Stomach (tissue), 9 donors: ENCODE data around the gene DLG5. TPM values are rescaled to one million over a fixed set of nuclear protein-coding genes. Genes with fewer than 3 reads are reported as not detected.
A peak's percentile ranks its signal among the peaks of the same experiment; 100 is the strongest.

Experiments used
- DNase-seq, 2 donors: peaks; one replicate each; pipeline versions ENCODE4 v3.0.0 to v3.0.0-alpha.2; 2013 to 2019
- H3K27ac ChIP-seq, 5 donors: fragments of 200-600 bp in 4 of 5; sonication (generic) in 4 of 5; one replicate each; pipeline ENCODE4 v1.5.1; 2013 to 2019; ENCODE audit warnings: mild to moderate bottlenecking in 1 of 5, moderate library complexity in 1 of 5
- H3K27me3 ChIP-seq, 3 donors: fragments of 200-600 bp; sonication (generic); one replicate each; pipeline ENCODE4 v1.5.1; 2017 to 2019; ENCODE audit warnings: mixed run types in 1 of 3
- H3K36me3 ChIP-seq, 4 donors: fragments of 200-600 bp; sonication (generic); 1 replicate in 3 of 4; 2 replicates in 1 of 4; pipeline ENCODE4 v1.5.1; 2016 to 2019
- H3K4me1 ChIP-seq, 4 donors: fragments of 200-600 bp; sonication (generic); one replicate each; pipeline ENCODE4 v1.5.1; 2016 to 2019
- H3K4me3 ChIP-seq, 4 donors: fragments of 200-600 bp; sonication (generic) in 3 of 4; one replicate each; pipeline ENCODE4 v1.5.1; 2016 to 2019; ENCODE audit warnings: mild to moderate bottlenecking in 1 of 4
- H3K9me3 ChIP-seq, 4 donors: fragments of 200-600 bp; sonication (generic); one replicate each; pipeline ENCODE4 v1.5.1; 2016 to 2019
- CTCF ChIP-seq, 7 experiments: fragments of 450-650 bp in 4 of 7; fragments of 200-600 bp in 3 of 7; sonication (generic) in 3 of 7; IDR thresholded peaks; one replicate each; pipeline ENCODE4 v1.5.1; 2016 to 2019; ENCODE audit warnings: antibody characterized with exemption in 7 of 7, control low read depth in 2 of 7, mild to moderate bottlenecking in 1 of 7
- EP300 ChIP-seq: sonication (generic); formaldehyde crosslinking; IDR thresholded peaks from one replicate; pipeline ENCODE4 v1.6.1; 2017; ENCODE audit warnings: antibody characterized with exemption
- POLR2A ChIP-seq, 4 donors: fragments of 450-650 bp; IDR thresholded peaks; one replicate each; pipeline ENCODE4 v1.6.1; 2016; ENCODE audit warnings: antibody characterized with exemption in 4 of 4, control low read depth in 2 of 4, mild to moderate bottlenecking in 1 of 4, moderate library complexity in 1 of 4
- POLR2AphosphoS5 ChIP-seq, 3 donors: sonication (generic); formaldehyde crosslinking; IDR thresholded peaks; one replicate each; pipeline ENCODE4 v1.6.1; 2016; ENCODE audit warnings: antibody characterized with exemption in 3 of 3
- WGBS, 5 donors: extraction: QIAGEN DNeasy Blood & Tissue Kit in 3 of 5; methylation state at CpG; one replicate each; pipeline versions ENCODE4 v1.1.5 to v1.1.7; 2013 to 2018; 5-methylcytosine and 5-hydroxymethylcytosine counted together
- intact Hi-C: fragments of 100-400 bp; cut with DNase I; formaldehyde crosslinking; loops from one replicate; pipeline ENCODE4 v1.15.1; 2023; ENCODE audit warnings: low total_unique reads
- polyA plus RNA-seq, 3 donors: library from polyadenylated mRNA; stranded (reverse); fragments of 200-250 nt; gene quantifications; one replicate each; pipeline ENCODE4 v1.2.3, GENCODE V29; 2013
- total RNA-seq, 5 donors: library from RNA; depleted of rRNA; stranded (reverse); fragments of >200 nt; gene quantifications; one replicate each; pipeline versions ENCODE4 v1.1.0 to v1.2.3, GENCODE V29; 2014 to 2016
- donor health status: healthy with polysubstance abuse.
- donor health status: Bipolar disorder and iron deficiency.
- donor health status: healthy.

Gene DLG5
- total and polyA plus RNA-seq, 8 donors = 9.2 to 134 (median 32.7) TPM

- 91 to 98% (median 95%) methylated on average over 4 of the region's 4 CpGs for WGBS, 5 donors
- H3K36me3 ChIP-seq = no peaks in the 10 kb centered on the region
- TF ChIP-seq POLR2A (IDR thresholded peaks at IDR 0.05) (no peak), CTCF (IDR thresholded peaks at IDR 0.05) (no peak), EP300 (no peak), POLR2AphosphoS5 (IDR thresholded peaks at IDR 0.05) (no peak)
- H3K27me3 ChIP-seq = no peaks in the 10 kb centered on the region
- no peak overlapping the region for H3K4me3 ChIP-seq
- intact Hi-C loops = no loop called here
- no peak overlapping the region for H3K27ac ChIP-seq
- H3K4me1 ChIP-seq = peaks cover 18 to 57% (median 31%) of the 10 kb centered on the region in 4 donors
- H3K9me3 ChIP-seq = no peaks in the 10 kb centered on the region
- DNase-seq = no peak
Observed at GRCh38 chr10:77879065-77879464, 47.5 kb downstream of the DLG5 start.

DNA sequence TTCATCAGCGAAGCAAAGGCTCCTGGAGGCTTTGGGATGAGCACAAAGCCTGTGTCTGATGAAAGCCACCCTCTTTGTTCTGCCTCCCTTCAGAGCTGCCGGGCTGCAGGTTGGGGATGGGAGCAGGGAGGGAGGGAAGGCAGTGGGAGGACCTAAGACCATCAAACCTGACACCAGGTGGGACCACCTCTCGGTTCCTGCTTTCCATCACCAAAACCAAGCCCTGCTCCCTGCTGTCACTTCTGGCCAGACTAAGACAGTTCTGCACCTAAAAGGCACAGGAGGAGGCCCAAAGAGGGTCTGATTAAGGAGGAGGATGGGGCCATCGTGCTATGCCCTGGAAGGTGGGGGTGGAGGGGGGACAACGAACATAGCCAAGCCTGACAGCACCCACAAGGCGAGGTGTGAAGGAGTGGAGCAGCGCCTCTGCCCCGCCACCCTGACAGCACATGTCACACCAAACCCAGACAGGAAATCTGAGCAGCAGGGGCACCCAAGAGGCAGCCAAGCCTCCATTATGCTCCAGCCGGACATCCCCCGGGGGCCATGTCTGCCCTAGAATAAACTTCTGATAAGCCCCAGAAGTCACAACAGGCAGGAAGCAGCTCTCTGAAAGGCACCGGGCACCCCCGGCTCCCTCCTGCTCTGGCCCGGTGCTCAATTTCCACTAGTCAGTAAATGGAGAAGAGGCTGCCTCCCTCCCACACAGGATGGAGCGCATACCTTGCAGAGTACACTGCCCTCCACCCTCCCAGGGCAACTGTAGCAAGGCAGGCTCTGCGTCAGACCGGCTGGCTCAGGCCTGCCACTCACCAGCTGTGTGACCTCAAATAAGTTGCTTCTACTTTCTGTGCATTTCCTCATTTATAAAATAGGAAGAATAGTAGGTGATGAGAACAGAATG, 48.9 kb downstream of the DLG5 start:
- H3K4me1 ChIP-seq = peaks cover 27 to 66% (median 44%) of the 10 kb centered on the region in 4 donors
- H3K27ac ChIP-seq = peak overlapping the region in 3 of 5 donors; percentile 10 to 74 (median 14)
- peak; percentile 44 to 77 for DNase-seq
- intact Hi-C loops = no loop called here
- H3K27me3 ChIP-seq = no peaks in the 10 kb centered on the region
- WGBS, 5 donors = 27 to 45% (median 37%) methylated on average over 14 to 16 of the region's 16 CpGs
- H3K4me3 ChIP-seq = no peak overlapping the region
- no peaks in the 10 kb centered on the region for H3K9me3 ChIP-seq
- TF ChIP-seq POLR2A (IDR thresholded peaks at IDR 0.05) (no peak), POLR2AphosphoS5 (IDR thresholded peaks at IDR 0.05) (peak in 1 of 3 donors; percentile 57), CTCF (IDR thresholded peaks at IDR 0.05) (peak in 1 of 7 experiments; percentile 6)
- H3K36me3 ChIP-seq = no peaks in the 10 kb centered on the region

DNA sequence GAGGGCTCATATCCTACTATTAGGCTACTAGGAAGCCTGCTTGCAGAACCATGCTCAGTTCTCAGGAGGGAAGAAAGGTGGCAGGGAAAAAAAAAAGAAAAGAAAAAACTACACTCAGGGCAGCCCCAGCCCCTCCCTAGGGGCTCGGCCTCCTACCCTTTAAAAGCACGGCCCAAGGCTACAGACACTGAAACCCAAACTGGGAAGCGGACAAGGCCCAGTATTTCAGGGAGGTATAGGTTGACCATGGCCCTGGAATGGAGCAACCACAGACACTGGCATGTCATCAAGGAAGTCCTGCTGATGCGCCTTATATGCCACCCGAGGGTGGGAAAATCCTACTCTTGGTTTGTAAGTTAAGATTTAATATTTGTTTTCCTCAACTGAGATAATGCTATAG, 50.8 kb downstream of the DLG5 start:
- no peak for DNase-seq
- H3K4me1 ChIP-seq = peaks cover 31 to 65% (median 46%) of the 10 kb centered on the region in 4 donors
- TF ChIP-seq EP300 = no peak
- no peak for TF ChIP-seq POLR2A (IDR thresholded peaks at IDR 0.05)
- no peak for TF ChIP-seq POLR2AphosphoS5 (IDR thresholded peaks at IDR 0.05)
- no peak for TF ChIP-seq CTCF (IDR thresholded peaks at IDR 0.05)

DNA sequence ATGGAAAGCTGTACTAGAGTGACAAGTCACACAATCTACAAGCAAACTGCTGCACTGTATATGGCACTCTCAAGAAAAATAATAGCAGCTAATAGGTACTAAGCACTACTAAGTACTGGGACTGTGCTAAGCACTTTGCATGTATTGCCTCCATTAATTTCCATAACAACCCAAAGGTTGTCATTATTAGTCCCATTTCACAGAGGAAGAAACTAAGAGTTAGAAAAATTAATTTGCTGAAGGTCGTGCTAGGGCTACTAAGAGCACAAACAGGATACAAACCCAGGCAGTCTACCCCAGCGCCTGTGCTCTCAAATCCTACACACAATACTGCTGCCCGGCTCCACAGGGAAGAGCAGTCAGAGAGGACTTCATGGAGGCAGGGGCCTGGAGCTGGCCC, 51.7 kb downstream of the DLG5 start:
- no peak for DNase-seq
- Histone ChIP-seq H3K27ac (peak overlapping the region in 2 of 5 donors; percentile 77 to 85), H3K9me3 (no peaks in the 10 kb centered on the region), H3K4me3 (no peak overlapping the region), H3K4me1 (peaks cover 31 to 73% (median 50%) of the 10 kb centered on the region in 4 donors), H3K27me3 (no peaks in the 10 kb centered on the region), H3K36me3 (no peaks in the 10 kb centered on the region)
- TF ChIP-seq POLR2AphosphoS5 (IDR thresholded peaks at IDR 0.05) (no peak), CTCF (IDR thresholded peaks at IDR 0.05) (no peak), POLR2A (IDR thresholded peaks at IDR 0.05) (no peak), EP300 (no peak)
- intact Hi-C loops = no loop called here
- WGBS, 5 donors = 90 to 99% (median 97%) methylated on average over 3 of the region's 3 CpGs

More for the DNA sequence above, 50.8 kb downstream of the DLG5 start:
- no peaks in the 10 kb centered on the region for H3K36me3 ChIP-seq
- H3K27me3 ChIP-seq = no peaks in the 10 kb centered on the region
- no peaks in the 10 kb centered on the region for H3K9me3 ChIP-seq
- 86 to 93% (median 91%) methylated on average over 5 of the region's 5 CpGs for WGBS, 5 donors
- no peak overlapping the region for H3K4me3 ChIP-seq
- intact Hi-C loops = no loop called here
- H3K27ac ChIP-seq = peak overlapping the region in 1 of 5 donors; percentile 85
